CD14-positive monocyte (primary cell): ENCODE data around the gene PPFIA4. TPM values are rescaled to one million over a fixed set of nuclear protein-coding genes. Genes with fewer than 3 reads are reported as not detected.

Experiments used
- DNase-seq, 3 donors: peaks; one replicate each; pipeline ENCODE4 v3.0.0-alpha.2; 2011 to 2022
- H2AFZ ChIP-seq: 2 replicates; pipeline ENCODE4 v1.6.0; 2012; ENCODE audit warnings: mild to moderate bottlenecking, low read depth, low read length, inconsistent platforms; ENCODE audit not compliant: insufficient read depth, poor library complexity, severe bottlenecking
- H3K27ac ChIP-seq, 2 donors: 1 replicate in 1 of 2; 2 replicates in 1 of 2; pipeline ENCODE4 v1.5.1; 2012 to 2013; ENCODE audit warnings: low read length in 2 of 2, control low read depth in 1 of 2, inconsistent platforms in 1 of 2, low read depth in 1 of 2, mild to moderate bottlenecking in 1 of 2
- H3K27me3 ChIP-seq, 2 donors: one replicate each; pipeline versions ENCODE4 v1.6.0 to v1.6.1; 2011 to 2013; ENCODE audit warnings: low read length in 2 of 2; ENCODE audit not compliant: control insufficient read depth in 2 of 2, insufficient read depth in 2 of 2
- H3K36me3 ChIP-seq, 2 donors: replicated peaks in 1 of 2; 1 replicate in 1 of 2; 2 replicates in 1 of 2; pipeline versions ENCODE4 v1.5.1 to v1.6.1; 2012 to 2013; ENCODE audit warnings: low read length in 2 of 2, control low read depth in 1 of 2, inconsistent platforms in 1 of 2, mild to moderate bottlenecking in 1 of 2; ENCODE audit not compliant: insufficient read depth in 2 of 2, control insufficient read depth in 1 of 2
- H3K4me1 ChIP-seq, 2 donors: 1 replicate in 1 of 2; 2 replicates in 1 of 2; pipeline versions ENCODE4 v1.5.1 to v1.6.1; 2012 to 2013; ENCODE audit warnings: low read length in 2 of 2, control low read depth in 1 of 2, inconsistent platforms in 1 of 2, mild to moderate bottlenecking in 1 of 2, moderate library complexity in 1 of 2; ENCODE audit not compliant: insufficient read depth in 2 of 2, control insufficient read depth in 1 of 2
- H3K4me2 ChIP-seq: replicated peaks from 2 replicates; pipeline ENCODE3; 2012; ENCODE audit warnings: low read length, moderate library complexity, mild to moderate bottlenecking; ENCODE audit not compliant: poor library complexity, severe bottlenecking; ENCODE audit errors: extremely low read depth
- H3K4me3 ChIP-seq, 3 experiments: fragments of 200-600 bp in 1 of 3; sonication (generic) in 1 of 3; replicated peaks in 1 of 3; 1 replicate in 2 of 3; 2 replicates in 1 of 3; pipeline ENCODE4 v1.5.1; 2011 to 2013; ENCODE audit warnings: low read length in 3 of 3, mild to moderate bottlenecking in 3 of 3, control low read depth in 2 of 3, low read depth in 2 of 3, inconsistent platforms in 1 of 3, moderate library complexity in 1 of 3
- H3K79me2 ChIP-seq: 2 replicates; pipeline ENCODE4 v1.6.0; 2012; ENCODE audit warnings: mild to moderate bottlenecking, control low read depth, inconsistent platforms, low read length, moderate library complexity; ENCODE audit not compliant: insufficient read depth
- H3K9ac ChIP-seq: 2 replicates; pipeline ENCODE4 v1.6.0; 2017; ENCODE audit warnings: low read length, mild to moderate bottlenecking; ENCODE audit not compliant: insufficient read depth, poor library complexity, severe bottlenecking
- H3K9me3 ChIP-seq, 2 donors: replicated peaks in 1 of 2; 1 replicate in 1 of 2; 2 replicates in 1 of 2; pipeline versions ENCODE4 v1.5.1 to v1.6.1; 2012 to 2013; ENCODE audit warnings: low read length in 2 of 2, control low read depth in 1 of 2; ENCODE audit not compliant: control insufficient read depth in 1 of 2, insufficient read depth in 1 of 2
- H4K20me1 ChIP-seq: 2 replicates; pipeline ENCODE4 v1.6.0; 2012; ENCODE audit warnings: mild to moderate bottlenecking, low read length, control low read depth, moderate library complexity; ENCODE audit not compliant: insufficient read depth
- H3K27ac Mint-ChIP-seq, 7 donors: one replicate each; pipeline ENCODE4 v1.8.0; 2020; ENCODE audit warnings: mild to moderate bottlenecking in 7 of 7, mixed read lengths in 7 of 7, moderate library complexity in 6 of 7, inconsistent platforms in 2 of 7
- H3K27me3 Mint-ChIP-seq, 3 donors: one replicate each; pipeline ENCODE4 v1.8.0; 2021 to 2022; ENCODE audit warnings: low read depth in 3 of 3, mild to moderate bottlenecking in 3 of 3, mixed read lengths in 3 of 3, moderate library complexity in 3 of 3, inconsistent platforms in 1 of 3
- H3K36me3 Mint-ChIP-seq, 2 donors: one replicate each; pipeline ENCODE4 v1.8.0; 2020; ENCODE audit warnings: mixed read lengths in 2 of 2, inconsistent platforms in 1 of 2, mild to moderate bottlenecking in 1 of 2
- H3K4me1 Mint-ChIP-seq: one replicate; pipeline ENCODE4 v1.8.0; 2020; ENCODE audit warnings: mild to moderate bottlenecking, mixed read lengths
- H3K4me3 Mint-ChIP-seq, 2 donors: one replicate each; pipeline ENCODE4 v1.8.0; 2020; ENCODE audit warnings: mild to moderate bottlenecking in 2 of 2, mixed read lengths in 2 of 2, moderate library complexity in 1 of 2
- H3K9me3 Mint-ChIP-seq, 7 donors: one replicate each; pipeline ENCODE4 v1.8.0; 2020 to 2022; ENCODE audit warnings: mixed read lengths in 7 of 7, mild to moderate bottlenecking in 6 of 7, moderate library complexity in 6 of 7, inconsistent platforms in 2 of 7
- CTCF ChIP-seq: fragments of 200-600 bp; IDR thresholded peaks from one replicate; pipeline ENCODE4 v1.8.0; 2022; ENCODE audit warnings: antibody characterized with exemption, mild to moderate bottlenecking
- WGBS: methylation state at CpG from one replicate; pipeline ENCODE4 v1.1.5; 2013; ENCODE audit warnings: missing lambda C conversion rate; ENCODE audit not compliant: insufficient coverage; 5-methylcytosine and 5-hydroxymethylcytosine counted together
- intact Hi-C, 2 donors: fragments of 100-400 bp; cut with micrococcal nuclease; formaldehyde crosslinking; loops; one replicate each; pipeline versions ENCODE4 v1.15.0 to v1.15.1; 2023
- polyA plus RNA-seq, 3 donors: library from polyadenylated mRNA; depleted of rRNA in 1 of 3; unstranded in 2 of 3; stranded (reverse) in 1 of 3; fragments of 300-500 nt in 2 of 3; fragments of >200 nt in 1 of 3; fragmentation: Illumina TruSeq in 2 of 3; gene quantifications; 1 replicate in 2 of 3; 2 replicates in 1 of 3; pipeline ENCODE4 v1.2.3, GENCODE V29; 2012 to 2021

The PPFIA4 gene
- polyA plus RNA-seq, 3 donors, result 0.52 to 1.0 (median 0.97) TPM

DNA sequence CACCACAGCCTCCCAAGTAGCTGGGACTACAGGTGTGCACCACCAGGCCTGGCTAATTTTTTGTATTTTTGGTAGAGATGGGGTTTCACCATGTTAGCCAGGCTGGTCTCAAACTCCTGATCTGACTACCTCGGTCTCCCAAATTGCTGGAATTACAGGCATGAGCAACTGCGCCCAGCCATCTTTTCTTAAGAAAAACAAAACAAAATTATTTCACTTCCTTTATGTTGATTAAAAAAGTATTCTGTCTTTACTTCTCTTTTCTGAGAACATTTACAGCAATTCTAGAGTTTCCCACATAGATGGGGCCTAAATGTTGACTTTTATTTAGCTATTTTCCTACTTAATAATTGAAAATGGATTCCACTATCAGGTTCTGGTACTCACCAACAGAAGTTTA, 36.4 kb upstream of the PPFIA4 start:
- H3K79me2 ChIP-seq, result no peaks in the 10 kb centered on the region
- DNase-seq, result no peak
- peak overlapping the region in 1 of 3 experiments; percentile 20 for H3K4me3 ChIP-seq
- H4K20me1 ChIP-seq, result no peaks in the 10 kb centered on the region
- H3K27me3 ChIP-seq, result no peaks in the 10 kb centered on the region
- no peaks in the 10 kb centered on the region for H3K36me3 ChIP-seq
- Mint-ChIP-seq H3K4me1 (peaks cover 43% of the 10 kb centered on the region), H3K27ac (peak overlapping the region; percentile 19 to 90 (median 76)), H3K36me3 (no peaks in the 10 kb centered on the region), H3K27me3 (peaks cover 0 to 3% (median 2%) of the 10 kb centered on the region in 3 donors), H3K4me3 (peak overlapping the region in 1 of 2 donors; percentile 59), H3K9me3 (peaks cover 0 to 9% (median 0%) of the 10 kb centered on the region in 7 donors)
- no peaks in the 10 kb centered on the region for H3K9me3 ChIP-seq
- peaks cover 31 to 36% of the 10 kb centered on the region in 2 donors for H3K4me1 ChIP-seq
- H3K4me2 ChIP-seq, result peak overlapping the region; percentile 8
- intact Hi-C loops, result no loop called here
- no peak for TF ChIP-seq CTCF
- no peak overlapping the region for H3K9ac ChIP-seq
- no CpG with 5 or more reads among the region's 2 CpGs for WGBS
- H2AFZ ChIP-seq, result peak overlapping the region; percentile 34
- peak overlapping the region in 1 of 2 donors; percentile 43 for H3K27ac ChIP-seq

- Histone ChIP-seq H3K27me3 (no peaks in the 10 kb centered on the region), H2AFZ (no peak overlapping the region), H3K27ac (no peak overlapping the region), H3K79me2 (no peaks in the 10 kb centered on the region), H3K9ac (no peak overlapping the region), H3K4me2 (no peak overlapping the region), H4K20me1 (no peaks in the 10 kb centered on the region), H3K36me3 (no peaks in the 10 kb centered on the region), H3K9me3 (no peaks in the 10 kb centered on the region), H3K4me3 (no peak overlapping the region), H3K4me1 (peaks cover 31 to 36% of the 10 kb centered on the region in 2 donors)
- Mint-ChIP-seq H3K4me3 (no peak overlapping the region), H3K27ac (no peak overlapping the region), H3K27me3 (peaks cover 0 to 3% (median 2%) of the 10 kb centered on the region in 3 donors), H3K4me1 (peaks cover 38% of the 10 kb centered on the region), H3K36me3 (no peaks in the 10 kb centered on the region), H3K9me3 (peaks cover 0 to 9% (median 0%) of the 10 kb centered on the region in 7 donors)
- intact Hi-C loops, result no loop called here
- TF ChIP-seq CTCF, result no peak
- no peak for DNase-seq
Observed at GRCh38 chr1:202991112-202991511, 35.2 kb upstream of the PPFIA4 start.
